T47D (cell line): ENCODE measurements around the gene H6PD.

Experiments used
- DNase-seq, 2 experiments: peaks; one replicate each; pipeline versions ENCODE4 v3.0.0 to v3.0.0-alpha.2; 2011 to 2012; ENCODE audit warnings: low read depth in 1 of 2, low spot score in 1 of 2
- JUND ChIP-seq: IDR thresholded peaks from 2 replicates; pipeline ENCODE4 v1.6.1; 2012; ENCODE audit warnings: low read depth
- in situ Hi-C: cut with HindIII; loops from 2 replicates; pipeline ENCODE4 v1.10.0; 2016; ENCODE audit warnings: low sequenced_read_pairs, low pct_unique_long_range_greater_than_20kb

H6PD gene

DNA sequence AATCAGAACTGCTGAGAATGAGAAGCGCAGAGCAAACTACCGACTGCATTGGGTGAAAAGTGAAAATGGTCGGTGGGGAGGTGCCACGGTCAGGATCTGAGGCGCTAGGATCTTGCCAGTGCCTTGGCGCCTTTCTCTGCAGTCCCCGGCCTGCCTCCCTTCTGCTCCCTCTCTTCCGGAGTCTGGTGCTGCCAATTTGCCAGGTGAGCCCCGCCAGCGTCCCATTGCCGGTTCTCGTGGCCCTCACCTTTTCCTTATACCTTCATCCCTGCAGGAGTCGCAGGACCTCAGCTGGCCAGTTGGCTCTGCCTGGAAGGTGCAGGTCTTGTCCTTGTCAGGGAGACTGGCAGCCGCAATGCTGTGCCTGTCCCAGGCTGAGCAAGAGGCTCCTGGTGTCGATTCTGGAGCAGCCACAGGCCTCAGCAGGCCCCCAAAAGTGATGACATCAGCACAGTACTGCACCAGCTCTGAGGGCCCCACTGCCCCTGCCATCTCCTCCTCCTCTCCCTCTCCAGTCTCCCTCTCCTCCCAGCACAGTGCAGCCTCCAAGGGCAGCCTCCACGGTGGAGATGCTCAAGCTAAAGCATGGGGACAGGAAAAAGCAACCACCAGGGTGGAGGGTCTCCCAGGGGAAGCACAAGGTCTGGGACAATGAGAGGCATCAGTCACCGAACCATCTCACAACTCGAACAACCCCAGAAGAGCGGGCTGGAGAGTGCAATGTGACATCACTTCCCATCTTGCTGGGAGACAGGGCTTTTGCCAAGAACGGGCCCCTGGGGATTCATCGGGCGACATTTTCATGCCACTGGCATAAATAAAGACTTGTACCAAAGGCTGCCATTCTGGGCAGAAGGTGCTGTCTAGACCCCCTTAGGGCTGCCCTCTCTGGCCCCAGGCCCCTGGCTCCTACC, 37.1 kb upstream of the H6PD start:
- no peak for DNase-seq
- TF ChIP-seq JUND = no peak
- in situ Hi-C loops = no loop called here

DNA sequence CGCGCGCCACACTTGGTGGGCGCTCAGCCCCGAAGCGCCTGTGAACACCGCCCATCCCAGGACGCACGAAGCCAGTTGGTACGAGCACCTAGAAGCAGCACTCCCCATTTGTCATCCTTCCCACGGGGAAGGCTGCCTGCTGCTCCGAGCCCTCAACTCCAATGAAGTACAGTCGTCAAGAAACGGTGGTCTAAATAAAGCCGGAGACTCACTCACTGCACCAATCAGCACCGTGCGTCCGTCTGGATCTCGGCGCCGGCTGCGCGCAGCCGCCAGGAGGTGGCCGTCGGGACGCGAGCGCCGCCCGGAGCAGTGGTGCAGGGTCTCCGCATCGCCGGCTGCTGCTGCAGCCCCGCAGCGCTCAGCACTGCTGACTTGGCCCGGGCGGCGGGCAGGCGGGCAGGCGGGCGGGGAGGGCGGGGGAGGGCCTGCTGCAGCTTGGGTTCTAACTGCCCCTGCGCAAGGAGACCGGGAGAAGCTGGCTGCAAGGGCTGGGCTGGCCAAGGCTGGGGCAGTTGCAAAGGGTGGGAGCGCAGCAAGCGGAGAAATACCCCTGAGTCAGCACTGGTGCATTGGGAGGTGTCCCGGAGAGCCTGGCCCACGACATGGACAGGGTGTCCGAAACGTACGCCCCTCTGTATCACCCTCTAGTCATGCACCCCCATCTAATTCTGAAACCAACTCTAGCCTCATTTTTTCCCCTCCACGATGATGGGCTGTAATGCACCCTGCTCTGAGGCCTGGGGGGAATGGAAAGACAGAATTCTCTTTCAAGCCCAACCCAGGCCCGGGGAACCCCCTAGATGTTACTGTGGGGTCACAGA, 35.8 kb upstream of the H6PD start:
- no peak for TF ChIP-seq JUND
- in situ Hi-C loops = no loop called here
- DNase-seq = no peak

DNA sequence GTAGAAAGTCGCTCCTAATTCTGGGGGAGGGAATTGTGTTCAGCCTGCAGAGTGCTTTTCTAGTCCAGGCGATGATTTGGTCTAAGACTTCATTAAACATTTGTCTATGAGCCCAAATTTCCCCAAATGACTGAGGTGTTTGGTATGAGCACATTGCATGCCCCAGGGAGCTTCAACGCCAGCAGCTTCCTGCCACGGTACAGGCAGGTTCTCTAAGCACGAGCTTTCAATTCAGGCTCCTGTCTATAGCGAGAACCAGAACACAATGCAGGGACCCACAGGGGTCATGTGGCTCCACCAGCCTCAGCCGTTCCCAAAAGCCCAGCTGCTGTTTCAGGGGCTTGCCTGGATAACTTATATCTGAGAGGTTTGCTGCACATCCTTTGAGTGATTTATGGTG, 34.1 kb upstream of the H6PD start:
- in situ Hi-C loops = no loop called here
- no peak for TF ChIP-seq JUND
- DNase-seq = no peak

DNA sequence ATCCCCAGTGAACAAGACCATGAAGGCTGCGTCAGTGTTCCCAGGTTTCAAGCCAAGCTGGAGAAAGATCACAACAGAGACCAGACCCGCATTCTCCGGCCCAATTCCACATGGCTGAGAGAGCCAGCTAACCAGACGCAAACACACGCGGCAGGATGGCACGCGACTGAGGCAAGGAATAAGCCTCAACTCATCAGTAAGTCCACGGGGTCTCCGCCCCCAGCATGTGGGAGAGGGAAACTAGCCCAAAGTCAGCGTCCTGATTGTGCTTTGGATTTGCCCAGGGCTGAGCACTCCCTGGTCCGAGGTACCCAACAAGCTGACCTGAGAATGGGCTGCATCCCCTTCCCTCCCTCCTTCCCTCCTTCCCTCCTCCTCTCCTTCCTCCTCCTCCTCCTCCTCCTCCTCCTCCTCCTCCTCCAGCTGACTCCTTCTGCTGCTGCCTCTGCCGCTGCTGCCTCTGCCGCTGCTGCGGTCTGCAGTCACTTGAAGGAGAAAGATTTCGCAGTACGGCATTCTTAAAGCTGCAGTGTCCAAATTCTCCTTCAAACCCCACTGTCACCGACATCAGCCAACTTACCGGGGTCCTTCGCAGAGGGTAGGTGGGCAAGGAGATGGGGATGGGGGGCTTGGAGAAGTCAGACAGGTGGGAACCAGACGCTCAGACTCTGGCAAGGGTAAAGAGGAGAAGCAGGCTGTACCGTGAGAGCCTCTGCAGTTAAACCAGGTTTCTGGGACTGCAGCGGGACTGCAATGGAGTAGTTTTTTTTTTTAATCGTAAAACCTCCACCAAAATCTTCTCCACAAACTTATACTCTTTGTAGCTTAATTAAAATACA, 33.0 kb upstream of the H6PD start:
- TF ChIP-seq JUND = no peak
- DNase-seq = peak in 1 of 2 experiments; percentile 33
- in situ Hi-C loops = no loop called here

DNA sequence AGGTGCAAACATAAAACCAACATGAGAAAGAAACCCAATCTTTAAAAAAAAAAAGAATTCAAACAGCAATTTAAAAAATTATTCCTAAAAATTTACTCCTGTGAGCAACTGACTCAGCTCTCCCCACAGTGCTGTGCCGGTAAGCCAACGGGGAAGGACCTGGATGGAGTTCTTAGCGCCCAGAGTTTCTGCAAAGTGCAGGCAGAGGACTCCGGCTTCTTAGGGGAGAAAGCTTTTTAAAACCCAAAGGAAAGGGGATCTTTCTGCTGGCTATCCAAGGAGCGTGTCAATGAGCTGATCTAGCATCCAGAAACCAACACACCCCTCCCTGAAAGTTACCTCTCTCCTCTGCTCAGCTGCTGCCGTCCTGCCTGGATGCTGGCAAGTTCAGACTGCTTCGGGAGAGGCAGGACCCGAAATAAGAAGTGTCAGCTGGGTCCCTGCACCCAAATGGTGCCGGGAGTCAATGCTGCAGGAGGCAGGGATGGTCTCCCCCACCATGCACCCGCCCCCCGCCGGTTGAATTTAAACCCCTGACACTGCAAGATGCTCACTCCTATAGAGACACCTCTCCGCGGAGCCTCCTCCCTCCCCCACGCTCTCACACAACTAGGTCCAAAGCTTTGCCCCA, 32.2 kb upstream of the H6PD start:
- no peak for TF ChIP-seq JUND
- in situ Hi-C loops = no loop called here
- DNase-seq = no peak

DNA sequence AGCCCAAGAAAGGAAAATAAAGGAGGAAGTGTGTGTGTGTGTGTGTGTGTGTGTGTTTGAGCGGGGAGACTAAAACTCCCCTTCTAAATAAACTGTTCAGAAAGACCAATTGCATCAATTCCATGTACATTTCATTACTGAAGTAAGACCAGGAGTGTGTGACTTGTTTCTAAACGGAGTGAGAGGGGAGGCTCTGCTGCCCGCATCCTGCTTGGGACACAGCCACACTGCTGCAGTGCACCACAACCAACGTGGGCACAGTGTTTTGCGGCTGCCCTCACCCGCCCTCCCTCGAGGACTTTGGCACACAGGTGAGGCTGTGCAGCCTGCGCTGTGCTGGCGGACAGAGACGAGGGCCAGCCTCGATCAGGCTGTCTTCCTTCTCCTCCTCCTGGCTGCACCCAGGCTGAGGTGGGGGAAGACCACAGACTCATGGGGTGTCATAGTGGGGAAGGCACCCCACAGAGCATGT, 31.0 kb upstream of the H6PD start:
- no peak for TF ChIP-seq JUND
- in situ Hi-C loops = no loop called here
- DNase-seq = no peak

DNA sequence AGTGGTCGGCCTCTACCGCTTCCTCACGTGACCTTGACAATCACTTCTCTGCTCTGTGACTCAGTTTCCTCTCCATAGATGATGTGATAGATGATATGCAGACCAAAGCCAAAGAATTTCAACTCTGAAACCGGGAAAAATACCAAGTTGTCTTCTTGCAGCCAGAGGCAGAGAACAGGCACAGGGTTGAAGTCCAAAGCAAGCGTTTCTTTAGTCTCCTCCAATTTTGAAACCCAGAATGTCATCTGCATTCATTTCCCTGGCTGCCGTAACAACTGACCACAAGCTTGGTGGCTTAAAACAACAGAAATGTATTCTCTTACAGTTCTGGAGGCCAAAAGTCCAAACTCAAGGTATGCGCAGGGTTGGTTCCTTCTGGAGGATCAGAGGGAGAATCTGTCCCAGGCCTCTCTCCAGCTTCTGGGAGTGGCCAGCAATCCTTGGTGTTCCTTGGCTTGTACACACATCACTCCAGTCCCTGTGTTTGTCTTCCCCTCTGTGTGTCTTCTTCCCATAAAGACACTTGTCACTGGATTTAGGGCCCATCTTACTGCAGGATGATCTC, 30.3 kb upstream of the H6PD start:
- in situ Hi-C loops = no loop called here
- no peak for TF ChIP-seq JUND
- no peak for DNase-seq

DNA sequence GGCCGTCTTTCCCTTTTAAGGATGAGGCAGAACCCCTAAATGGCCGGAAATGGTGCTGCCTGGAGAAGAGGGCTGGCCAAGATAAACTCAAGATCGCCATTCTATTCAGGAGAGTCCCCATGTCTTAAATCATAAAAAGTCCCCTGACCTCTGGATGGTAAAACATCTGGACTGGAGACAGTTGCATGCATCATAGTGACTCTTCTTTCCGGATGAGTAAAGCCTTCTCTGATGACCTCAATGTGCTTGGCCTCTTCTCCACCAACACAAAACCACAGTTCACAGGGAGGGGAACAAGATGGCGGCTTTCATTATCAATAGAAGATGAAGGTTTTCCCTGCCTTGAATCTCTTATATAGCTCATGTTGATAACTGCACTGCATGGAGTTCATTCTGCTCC, 27.5 kb upstream of the H6PD start:
- no peak for DNase-seq
- TF ChIP-seq JUND = no peak
- in situ Hi-C loops = no loop called here

DNA sequence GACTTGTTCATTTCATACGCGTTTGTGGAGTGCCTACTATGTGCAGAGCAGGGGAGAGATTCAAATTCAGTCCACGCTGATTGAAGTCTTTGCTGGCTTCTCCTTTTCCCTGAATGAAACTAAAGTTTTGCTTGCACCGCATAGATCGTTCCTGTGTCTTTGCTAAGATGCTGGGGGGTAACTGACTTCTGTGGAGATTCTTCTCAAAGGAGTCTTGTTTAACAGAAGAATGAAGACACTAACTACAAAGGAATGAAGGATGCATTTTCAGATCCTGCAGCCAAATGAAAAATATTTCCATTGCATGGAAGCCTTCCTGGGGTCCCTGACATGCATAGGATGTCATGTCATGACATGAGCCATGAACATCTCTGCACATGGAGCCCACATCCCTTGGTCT, 26.9 kb upstream of the H6PD start:
- in situ Hi-C loops = no loop called here
- no peak for TF ChIP-seq JUND
- DNase-seq = no peak

DNA sequence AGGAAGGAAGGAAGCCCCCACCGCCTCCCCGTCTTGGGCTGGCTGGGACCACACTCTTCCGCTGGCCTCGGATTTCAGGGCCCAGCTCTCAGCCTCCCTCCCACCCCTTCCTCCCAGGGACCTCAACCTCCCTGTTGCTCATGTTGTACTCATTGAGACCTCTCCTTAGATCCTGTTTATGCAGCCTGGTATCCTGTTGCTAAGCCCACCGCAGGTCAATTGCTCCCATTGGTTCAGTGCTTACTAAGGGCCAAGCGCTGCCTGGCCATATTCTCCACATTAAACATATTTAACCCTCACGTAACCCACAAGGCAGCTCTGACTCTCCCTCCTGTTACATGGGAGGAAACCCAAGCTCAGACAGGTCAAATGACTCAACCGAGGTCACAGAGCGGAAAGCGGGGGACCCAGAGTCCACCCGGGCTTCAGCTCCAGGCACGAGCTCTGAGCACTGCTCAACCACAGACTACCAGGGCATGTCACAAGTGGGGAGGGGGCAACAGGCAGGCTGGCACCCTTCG, 23.2 kb upstream of the H6PD start:
- in situ Hi-C loops = no loop called here
- DNase-seq = no peak
- TF ChIP-seq JUND = no peak

DNA sequence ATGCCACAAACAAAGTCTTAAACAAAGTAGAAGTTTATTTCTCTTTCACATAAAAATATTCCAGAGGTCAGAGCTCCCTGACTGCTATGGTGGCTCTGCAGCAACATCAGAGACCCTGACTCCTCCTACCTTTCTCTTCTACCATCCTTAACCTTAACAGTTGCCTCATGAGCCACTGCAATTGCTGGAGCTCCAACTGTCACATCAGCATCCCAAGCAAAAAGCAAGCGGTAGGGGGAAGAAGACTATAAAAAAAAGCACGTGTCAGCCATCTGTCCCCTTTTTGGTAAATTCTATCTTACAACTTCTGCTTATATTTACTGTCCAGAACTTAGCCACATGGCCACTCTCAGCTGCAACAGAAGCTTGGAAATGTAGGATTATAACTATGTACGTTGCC, 21.8 kb upstream of the H6PD start:
- in situ Hi-C loops = no loop called here
- DNase-seq = no peak
- TF ChIP-seq JUND = no peak
